WTC11 (cell line): ENCODE measurements around the gene AHNAK2. TPM values are rescaled to one million over a fixed set of nuclear protein-coding genes. Genes with fewer than 3 reads are reported as not detected.

ENCODE experiments used
- ATAC-seq: fragments of 200-7000 bp; cut with Tn5 transposase; 2 replicates; pipeline ENCODE4 v1.10.0; 2021; ENCODE audit warnings: mild to moderate bottlenecking, moderate library complexity
- CTCF ChIA-PET: fragments of 300-600 bp; sonication (Branson Sonifier 250); formaldehyde crosslinking; loops from one replicate; lab custom pipeline; 2021; ENCODE audit warnings: antibody characterized with exemption; lab: Charles Lee
- POLR2A ChIA-PET: fragments of 350-600 bp; sonication (Branson Sonifier 250); formaldehyde crosslinking; loops from one replicate; lab custom pipeline; 2021; ENCODE audit warnings: antibody characterized with exemption; lab: Charles Lee
- DNase-seq: peaks from one replicate; pipeline ENCODE4 v3.0.0; 2021; ENCODE audit warnings: low spot score
- H3K27ac Mint-ChIP-seq: 2 replicates; pipeline ENCODE4 v1.8.0; 2021; ENCODE audit warnings: mixed read lengths
- H3K27me3 Mint-ChIP-seq: 2 replicates; pipeline ENCODE4 v1.8.0; 2021; ENCODE audit warnings: low read depth, mild to moderate bottlenecking, moderate library complexity, mixed read lengths
- H3K36me3 Mint-ChIP-seq: 2 replicates; pipeline ENCODE4 v1.8.0; 2021; ENCODE audit warnings: mixed read lengths
- H3K4me1 Mint-ChIP-seq: 2 replicates; pipeline ENCODE4 v1.8.0; 2022; ENCODE audit warnings: mixed read lengths
- H3K4me3 Mint-ChIP-seq: 2 replicates; pipeline ENCODE4 v1.8.0; 2021; ENCODE audit warnings: mild to moderate bottlenecking, moderate library complexity, mixed read lengths
- H3K9me3 Mint-ChIP-seq: 2 replicates; pipeline ENCODE4 v1.8.0; 2021; ENCODE audit warnings: mixed read lengths
- CREB1 ChIP-seq: sonication (generic); formaldehyde crosslinking; IDR thresholded peaks from 2 replicates; pipeline ENCODE4 v1.8.0; 2023; ENCODE audit warnings: mild to moderate bottlenecking, missing genetic modification reagents
- ERG ChIP-seq: fragments of 250-450 bp; sonication (Bioruptor Pico); IDR thresholded peaks from 2 replicates; pipeline ENCODE4 v1.8.0; 2021; ENCODE audit warnings: mild to moderate bottlenecking
- FOXJ3 ChIP-seq: sonication (generic); formaldehyde crosslinking; IDR thresholded peaks from 2 replicates; pipeline ENCODE4 v1.9.0; 2021; ENCODE audit warnings: missing genetic modification reagents, mild to moderate bottlenecking, borderline replicate concordance
- GTF2I ChIP-seq: fragments of 250-450 bp; sonication (Bioruptor Pico); conservative IDR thresholded peaks from 2 replicates; pipeline ENCODE4 v1.4.0; 2021; ENCODE audit warnings: mild to moderate bottlenecking
- KAT7 ChIP-seq: sonication (generic); formaldehyde crosslinking; IDR thresholded peaks from 2 replicates; pipeline ENCODE4 v1.8.1; 2023; ENCODE audit warnings: missing genetic modification reagents, mild to moderate bottlenecking, borderline replicate concordance
- OVOL2 ChIP-seq: fragments of 250-450 bp; sonication (Bioruptor Pico); IDR thresholded peaks from 2 replicates; pipeline ENCODE4 v1.9.0; 2021; ENCODE audit warnings: mild to moderate bottlenecking, borderline replicate concordance
- PREB ChIP-seq: sonication (generic); formaldehyde crosslinking; IDR thresholded peaks from 2 replicates; pipeline ENCODE4 v1.8.1; 2022; ENCODE audit warnings: mild to moderate bottlenecking, missing genetic modification reagents, moderate library complexity, borderline replicate concordance
- PRRX2 ChIP-seq: fragments of 250-450 bp; sonication (Bioruptor Pico); IDR thresholded peaks from 2 replicates; pipeline ENCODE4 v1.8.0; 2021; ENCODE audit warnings: mild to moderate bottlenecking
- SMAD3 ChIP-seq: sonication (generic); formaldehyde crosslinking; IDR thresholded peaks from 2 replicates; pipeline ENCODE4 v1.8.0; 2022; ENCODE audit warnings: missing genetic modification reagents, mild to moderate bottlenecking, borderline replicate concordance
- TCF7 ChIP-seq: sonication (generic); formaldehyde crosslinking; IDR thresholded peaks from 2 replicates; pipeline ENCODE4 v1.8.0; 2022; ENCODE audit warnings: mild to moderate bottlenecking, low read depth, missing genetic modification reagents, moderate library complexity
- ZMAT4 ChIP-seq: fragments of 250-450 bp; sonication (Bioruptor Pico); IDR thresholded peaks from 2 replicates; pipeline ENCODE4 v1.9.0; 2021; ENCODE audit warnings: mild to moderate bottlenecking
- ZNF121 ChIP-seq: sonication (generic); formaldehyde crosslinking; IDR thresholded peaks from 2 replicates; pipeline ENCODE4 v1.8.0; 2023; ENCODE audit warnings: missing genetic modification reagents
- ZNF138 ChIP-seq: sonication (generic); formaldehyde crosslinking; conservative IDR thresholded peaks from 2 replicates; pipeline ENCODE4 v1.8.1; 2022; ENCODE audit warnings: mild to moderate bottlenecking, moderate library complexity, missing genetic modification reagents
- ZNF416 ChIP-seq: fragments of 250-450 bp; sonication (Bioruptor Pico); IDR thresholded peaks from 2 replicates; pipeline ENCODE4 v1.9.0; 2021; ENCODE audit warnings: mild to moderate bottlenecking, inconsistent platforms
- ZNF671 ChIP-seq: fragments of 250-450 bp; sonication (Bioruptor Pico); IDR thresholded peaks from 2 replicates; pipeline ENCODE4 v1.8.0; 2021; ENCODE audit warnings: mild to moderate bottlenecking
- total RNA-seq: library from RNA; stranded (reverse); gene quantifications from 3 replicates; pipeline ENCODE4 v1.2.3, GENCODE V29; 2021
- TF ChIP-seq, protein P1 (sequence below): sonication (generic); formaldehyde crosslinking; IDR thresholded peaks from 2 replicates; pipeline ENCODE4 v1.8.1; 2023; ENCODE audit warnings: mild to moderate bottlenecking, moderate library complexity, missing genetic modification reagents
- TF ChIP-seq, protein P2 (sequence below): sonication (generic); formaldehyde crosslinking; IDR thresholded peaks from 2 replicates; pipeline ENCODE4 v1.8.1; 2022; ENCODE audit warnings: mild to moderate bottlenecking, moderate library complexity, missing genetic modification reagents
- TF ChIP-seq, protein P3 (sequence below): sonication (generic); formaldehyde crosslinking; IDR thresholded peaks from 2 replicates; pipeline ENCODE4 v1.8.0; 2022; ENCODE audit warnings: missing genetic modification reagents
- TF ChIP-seq, protein P4 (sequence below): sonication (generic); formaldehyde crosslinking; IDR thresholded peaks from 2 replicates; pipeline ENCODE4 v1.8.1; 2023; ENCODE audit warnings: mild to moderate bottlenecking, missing genetic modification reagents

AHNAK2 gene
- total RNA-seq, 1 experiment from 2014 or later = 3.5 TPM

DNA sequence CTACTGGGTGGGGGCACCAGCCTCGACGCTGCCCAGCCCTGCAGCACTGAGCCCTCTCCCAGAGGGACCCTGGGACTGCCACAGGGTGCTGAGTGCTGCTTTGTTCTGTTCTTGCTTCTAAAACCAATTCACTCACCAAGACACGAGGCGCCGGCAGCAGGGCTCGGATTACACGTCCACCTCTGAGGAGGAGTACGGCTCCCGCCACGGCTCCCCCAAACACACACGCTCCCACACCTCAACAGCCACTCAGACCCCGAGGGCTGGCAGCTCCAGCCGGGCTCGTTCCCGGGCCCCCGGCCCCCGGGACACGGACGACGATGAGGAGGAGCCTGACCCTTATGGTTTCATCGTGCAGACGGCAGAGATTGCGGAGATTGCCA lies 88.8 kb downstream of the AHNAK2 start:
- Mint-ChIP-seq H3K4me1 (peaks cover 2% of the 10 kb centered on the region; the same call in 1 of the 2 replicates), H3K27ac (no peak overlapping the region), H3K36me3 (no peaks in the 10 kb centered on the region), H3K4me3 (no peak overlapping the region), H3K9me3 (no peaks in the 10 kb centered on the region), H3K27me3 (no peaks in the 10 kb centered on the region)
- POLR2A ChIA-PET = no interaction called here
- no peak for TF ChIP-seq ZNF416 (CRISPR knock-in tag)
- no peak for TF ChIP-seq ZNF671 (CRISPR knock-in tag)
- no peak for TF ChIP-seq TCF7 (CRISPR knock-in tag)
- TF ChIP-seq ZNF121 (CRISPR knock-in tag) = no peak
- TF ChIP-seq, protein P1, sequence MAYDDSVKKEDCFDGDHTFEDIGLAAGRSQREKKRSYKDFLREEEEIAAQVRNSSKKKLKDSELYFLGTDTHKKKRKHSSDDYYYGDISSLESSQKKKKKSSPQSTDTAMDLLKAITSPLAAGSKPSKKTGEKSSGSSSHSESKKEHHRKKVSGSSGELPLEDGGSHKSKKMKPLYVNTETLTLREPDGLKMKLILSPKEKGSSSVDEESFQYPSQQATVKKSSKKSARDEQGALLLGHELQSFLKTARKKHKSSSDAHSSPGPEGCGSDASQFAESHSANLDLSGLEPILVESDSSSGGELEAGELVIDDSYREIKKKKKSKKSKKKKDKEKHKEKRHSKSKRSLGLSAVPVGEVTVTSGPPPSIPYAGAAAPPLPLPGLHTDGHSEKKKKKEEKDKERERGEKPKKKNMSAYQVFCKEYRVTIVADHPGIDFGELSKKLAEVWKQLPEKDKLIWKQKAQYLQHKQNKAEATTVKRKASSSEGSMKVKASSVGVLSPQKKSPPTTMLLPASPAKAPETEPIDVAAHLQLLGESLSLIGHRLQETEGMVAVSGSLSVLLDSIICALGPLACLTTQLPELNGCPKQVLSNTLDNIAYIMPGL (CRISPR knock-in tag) = no peak
- no peak for TF ChIP-seq GTF2I (CRISPR knock-in tag)
- TF ChIP-seq PRRX2 (CRISPR knock-in tag) = no peak
- TF ChIP-seq ZMAT4 (CRISPR knock-in tag) = no peak
- TF ChIP-seq ERG (CRISPR knock-in tag) = no peak
- TF ChIP-seq, protein P2, sequence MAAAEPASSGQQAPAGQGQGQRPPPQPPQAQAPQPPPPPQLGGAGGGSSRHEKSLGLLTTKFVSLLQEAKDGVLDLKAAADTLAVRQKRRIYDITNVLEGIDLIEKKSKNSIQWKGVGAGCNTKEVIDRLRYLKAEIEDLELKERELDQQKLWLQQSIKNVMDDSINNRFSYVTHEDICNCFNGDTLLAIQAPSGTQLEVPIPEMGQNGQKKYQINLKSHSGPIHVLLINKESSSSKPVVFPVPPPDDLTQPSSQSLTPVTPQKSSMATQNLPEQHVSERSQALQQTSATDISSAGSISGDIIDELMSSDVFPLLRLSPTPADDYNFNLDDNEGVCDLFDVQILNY (CRISPR knock-in tag) = no peak
- TF ChIP-seq ZNF138 = no peak
- TF ChIP-seq KAT7 (CRISPR knock-in tag) = no peak
- TF ChIP-seq, protein P3, sequence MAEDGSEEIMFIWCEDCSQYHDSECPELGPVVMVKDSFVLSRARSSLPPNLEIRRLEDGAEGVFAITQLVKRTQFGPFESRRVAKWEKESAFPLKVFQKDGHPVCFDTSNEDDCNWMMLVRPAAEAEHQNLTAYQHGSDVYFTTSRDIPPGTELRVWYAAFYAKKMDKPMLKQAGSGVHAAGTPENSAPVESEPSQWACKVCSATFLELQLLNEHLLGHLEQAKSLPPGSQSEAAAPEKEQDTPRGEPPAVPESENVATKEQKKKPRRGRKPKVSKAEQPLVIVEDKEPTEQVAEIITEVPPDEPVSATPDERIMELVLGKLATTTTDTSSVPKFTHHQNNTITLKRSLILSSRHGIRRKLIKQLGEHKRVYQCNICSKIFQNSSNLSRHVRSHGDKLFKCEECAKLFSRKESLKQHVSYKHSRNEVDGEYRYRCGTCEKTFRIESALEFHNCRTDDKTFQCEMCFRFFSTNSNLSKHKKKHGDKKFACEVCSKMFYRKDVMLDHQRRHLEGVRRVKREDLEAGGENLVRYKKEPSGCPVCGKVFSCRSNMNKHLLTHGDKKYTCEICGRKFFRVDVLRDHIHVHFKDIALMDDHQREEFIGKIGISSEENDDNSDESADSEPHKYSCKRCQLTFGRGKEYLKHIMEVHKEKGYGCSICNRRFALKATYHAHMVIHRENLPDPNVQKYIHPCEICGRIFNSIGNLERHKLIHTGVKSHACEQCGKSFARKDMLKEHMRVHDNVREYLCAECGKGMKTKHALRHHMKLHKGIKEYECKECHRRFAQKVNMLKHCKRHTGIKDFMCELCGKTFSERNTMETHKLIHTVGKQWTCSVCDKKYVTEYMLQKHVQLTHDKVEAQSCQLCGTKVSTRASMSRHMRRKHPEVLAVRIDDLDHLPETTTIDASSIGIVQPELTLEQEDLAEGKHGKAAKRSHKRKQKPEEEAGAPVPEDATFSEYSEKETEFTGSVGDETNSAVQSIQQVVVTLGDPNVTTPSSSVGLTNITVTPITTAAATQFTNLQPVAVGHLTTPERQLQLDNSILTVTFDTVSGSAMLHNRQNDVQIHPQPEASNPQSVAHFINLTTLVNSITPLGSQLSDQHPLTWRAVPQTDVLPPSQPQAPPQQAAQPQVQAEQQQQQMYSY = no peak
- TF ChIP-seq CREB1 (CRISPR knock-in tag) = no peak
- no peak for TF ChIP-seq PREB (CRISPR knock-in tag)
- TF ChIP-seq, protein P4, sequence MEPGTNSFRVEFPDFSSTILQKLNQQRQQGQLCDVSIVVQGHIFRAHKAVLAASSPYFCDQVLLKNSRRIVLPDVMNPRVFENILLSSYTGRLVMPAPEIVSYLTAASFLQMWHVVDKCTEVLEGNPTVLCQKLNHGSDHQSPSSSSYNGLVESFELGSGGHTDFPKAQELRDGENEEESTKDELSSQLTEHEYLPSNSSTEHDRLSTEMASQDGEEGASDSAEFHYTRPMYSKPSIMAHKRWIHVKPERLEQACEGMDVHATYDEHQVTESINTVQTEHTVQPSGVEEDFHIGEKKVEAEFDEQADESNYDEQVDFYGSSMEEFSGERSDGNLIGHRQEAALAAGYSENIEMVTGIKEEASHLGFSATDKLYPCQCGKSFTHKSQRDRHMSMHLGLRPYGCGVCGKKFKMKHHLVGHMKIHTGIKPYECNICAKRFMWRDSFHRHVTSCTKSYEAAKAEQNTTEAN (CRISPR knock-in tag) = no peak
- TF ChIP-seq OVOL2 (CRISPR knock-in tag) = no peak
- TF ChIP-seq SMAD3 (CRISPR knock-in tag) = no peak
- no peak for TF ChIP-seq FOXJ3
- DNase-seq (no peak), ATAC-seq (no peak)
- CTCF ChIA-PET = no interaction called here
